HL-60/S4 treated with retinoic acid at 250 ng/mL for 4 days and 3 days (cell line): ENCODE measurements around the gene FRG2C.
"Not testable (repeated sequence)": the region's sequence is repeated elsewhere in the genome, so short reads cannot be mapped to it uniquely, and the experiment has no call there.

Source experiments
- in situ Hi-C: fragments of 300-500 bp; cut with MboI; formaldehyde crosslinking; loops from 2 replicates; pipeline ENCODE4 v1.7.0; 2022; ENCODE audit warnings: low sequenced_read_pairs

Gene FRG2C

GRCh38 chr3:75669348-75670297, 5.5 kb downstream of the FRG2C start:
- in situ Hi-C loops, result not testable (repeated sequence)

GRCh38 chr3:75670298-75671286, 6.5 kb downstream of the FRG2C start:
- in situ Hi-C loops, result not testable (repeated sequence)

- in situ Hi-C loops, result not testable (repeated sequence)
These were observed 7.4 kb downstream of the FRG2C start for GRCh38 chr3:75671287-75672139.

- in situ Hi-C loops, result not testable (repeated sequence)
These were observed 8.1 kb downstream of the FRG2C start for GRCh38 chr3:75672140-75672775.

GRCh38 chr3:75683965-75684364, 19.8 kb downstream of the FRG2C start:
- in situ Hi-C loops, result not testable (repeated sequence)

- in situ Hi-C loops, result no loop called here
These were observed 23.2 kb downstream of the FRG2C start for GRCh38 chr3:75687323-75687722.

GRCh38 chr3:75692061-75692460, 27.9 kb downstream of the FRG2C start:
- in situ Hi-C loops, result no loop called here
